Mesenchymal stem cell (in vitro differentiated cells and primary cell): ENCODE data around the gene TAF8.

Experiments
- DNase-seq: peaks from one replicate; pipeline ENCODE4 v3.0.0-alpha.2; 2013
- H2AFZ ChIP-seq: one replicate; pipeline ENCODE4 v1.6.1; 2013; ENCODE audit warnings: low read depth, mild to moderate bottlenecking, control low read depth, inconsistent platforms, low read length, moderate library complexity
- H2AK5ac ChIP-seq: 2 replicates; pipeline ENCODE4 v1.6.1; 2013; ENCODE audit warnings: low read length, moderate library complexity, mild to moderate bottlenecking, inconsistent platforms; ENCODE audit not compliant: severe bottlenecking
- H2BK120ac ChIP-seq: one replicate; pipeline ENCODE4 v1.6.1; 2013; ENCODE audit warnings: low read depth, mild to moderate bottlenecking, inconsistent platforms, low read length, moderate library complexity
- H2BK12ac ChIP-seq, 2 experiments: one replicate each; pipeline ENCODE4 v1.6.1; 2013; ENCODE audit warnings: inconsistent platforms in 2 of 2, low read length in 2 of 2, mild to moderate bottlenecking in 2 of 2, moderate library complexity in 2 of 2, control low read depth in 1 of 2
- H2BK15ac ChIP-seq: one replicate; pipeline ENCODE4 v1.6.1; 2013; ENCODE audit warnings: mild to moderate bottlenecking, low read depth, inconsistent platforms; ENCODE audit not compliant: poor library complexity, severe bottlenecking
- H2BK5ac ChIP-seq: 2 replicates; pipeline ENCODE4 v1.6.1; 2013; ENCODE audit warnings: low read depth, mild to moderate bottlenecking, low read length, control low read depth, inconsistent platforms; ENCODE audit not compliant: poor library complexity, severe bottlenecking
- H3K14ac ChIP-seq, 2 experiments: one replicate each; pipeline ENCODE4 v1.6.1; 2013; ENCODE audit warnings: inconsistent platforms in 2 of 2, low read length in 2 of 2, control low read depth in 1 of 2, mild to moderate bottlenecking in 1 of 2, moderate library complexity in 1 of 2
- H3K18ac ChIP-seq, 2 experiments: one replicate each; pipeline ENCODE4 v1.6.1; 2013; ENCODE audit warnings: inconsistent platforms in 2 of 2, low read length in 2 of 2, control low read depth in 1 of 2, low read depth in 1 of 2, mild to moderate bottlenecking in 1 of 2
- H3K23ac ChIP-seq, 2 experiments: one replicate each; pipeline ENCODE4 v1.6.1; 2013; ENCODE audit warnings: inconsistent platforms in 2 of 2, low read length in 2 of 2, mild to moderate bottlenecking in 2 of 2, moderate library complexity in 2 of 2, control low read depth in 1 of 2
- H3K27ac ChIP-seq: 2 replicates; pipeline ENCODE4 v1.5.1; 2013; ENCODE audit warnings: mild to moderate bottlenecking, moderate library complexity, low read length, control low read depth, inconsistent platforms; ENCODE audit not compliant: poor library complexity, severe bottlenecking
- H3K27me3 ChIP-seq, 2 experiments: 2 replicates each; pipeline versions ENCODE4 v1.6.1 to v1.7.0; 2013; ENCODE audit warnings: low read length in 2 of 2, mild to moderate bottlenecking in 2 of 2, moderate library complexity in 2 of 2, control low read depth in 1 of 2, inconsistent platforms in 1 of 2; ENCODE audit not compliant: control insufficient read depth in 1 of 2, insufficient read depth in 1 of 2
- H3K36me3 ChIP-seq, 2 experiments: 2 replicates each; pipeline versions ENCODE4 v1.6.1 to v1.7.0; 2013; ENCODE audit warnings: low read length in 2 of 2, control low read depth in 1 of 2, inconsistent platforms in 1 of 2, low read depth in 1 of 2, mild to moderate bottlenecking in 1 of 2; ENCODE audit not compliant: insufficient read depth in 2 of 2, control insufficient read depth in 1 of 2
- H3K4ac ChIP-seq, 2 experiments: one replicate each; pipeline ENCODE4 v1.6.1; 2013; ENCODE audit warnings: inconsistent platforms in 2 of 2, low read length in 2 of 2, mild to moderate bottlenecking in 2 of 2, moderate library complexity in 2 of 2, control low read depth in 1 of 2, low read depth in 1 of 2
- H3K4me1 ChIP-seq: 2 replicates; pipeline ENCODE4 v1.6.1; 2013; ENCODE audit warnings: low read depth, low read length, control low read depth; ENCODE audit not compliant: control insufficient read depth, insufficient read depth
- H3K4me2 ChIP-seq: 2 replicates; pipeline ENCODE4 v1.6.1; 2013; ENCODE audit warnings: low read length, mild to moderate bottlenecking, inconsistent platforms; ENCODE audit not compliant: poor library complexity, severe bottlenecking
- H3K4me3 ChIP-seq, 2 experiments: 2 replicates each; pipeline versions ENCODE4 v1.5.1 to v1.7.0; 2013; ENCODE audit warnings: low read length in 2 of 2, mild to moderate bottlenecking in 2 of 2, control low read depth in 1 of 2, low read depth in 1 of 2; ENCODE audit not compliant: insufficient read depth in 1 of 2
- H3K79me1 ChIP-seq: replicated peaks from 2 replicates; pipeline ENCODE4 v1.6.1; 2013; ENCODE audit warnings: mild to moderate bottlenecking, control low read depth, low read length, inconsistent platforms; ENCODE audit not compliant: poor library complexity, severe bottlenecking
- H3K9ac ChIP-seq: 2 replicates; pipeline ENCODE4 v1.7.0; 2013; ENCODE audit warnings: mild to moderate bottlenecking, low read length, moderate library complexity
- H3K9me3 ChIP-seq: 2 replicates; pipeline ENCODE4 v1.7.0; 2013; ENCODE audit warnings: mild to moderate bottlenecking, low read length; ENCODE audit not compliant: control insufficient read depth
- H4K8ac ChIP-seq: one replicate; pipeline ENCODE4 v1.6.1; 2013; ENCODE audit warnings: inconsistent platforms, mild to moderate bottlenecking, low read length, moderate library complexity
- H4K91ac ChIP-seq: one replicate; pipeline ENCODE4 v1.6.1; 2013; ENCODE audit warnings: mild to moderate bottlenecking, low read length, inconsistent platforms
- WGBS: methylation state at CpG from one replicate; pipeline ENCODE4 v1.1.7; 2013; ENCODE audit warnings: mixed read lengths; 5-methylcytosine and 5-hydroxymethylcytosine counted together

The TAF8 gene

DNA sequence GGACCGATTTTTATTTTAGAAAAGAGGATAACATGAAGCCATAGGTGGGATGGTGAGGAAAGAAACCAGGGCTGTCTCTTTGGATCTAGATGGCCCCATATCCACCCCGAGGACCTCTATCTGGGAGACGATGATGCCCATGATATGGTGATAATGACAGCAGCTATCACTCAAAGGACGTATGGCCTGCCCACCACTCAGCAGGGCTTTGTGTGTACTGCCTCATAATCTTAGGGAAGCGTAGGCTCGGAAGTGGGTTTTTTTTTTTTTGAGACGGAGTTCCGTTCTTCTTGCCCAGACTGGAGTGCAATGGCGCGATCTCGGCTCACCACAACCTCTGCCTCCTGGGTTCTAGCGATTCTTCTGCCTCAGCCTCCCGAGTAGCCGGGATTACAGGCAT is 8.2 kb upstream of the TAF8 start:
- Histone ChIP-seq H3K4me3 (no peak overlapping the region), H3K27me3 (no peaks in the 10 kb centered on the region), H3K36me3 (no peaks in the 10 kb centered on the region), H3K18ac (peak overlapping the region; percentile 4 to 8), H3K9me3 (no peaks in the 10 kb centered on the region), H4K8ac (no peak overlapping the region), H2BK12ac (peak overlapping the region in 1 of 2 experiments; percentile 4), H3K27ac (no peak overlapping the region), H2BK5ac (no peak overlapping the region), H2BK15ac (no peak overlapping the region), H3K9ac (peak overlapping the region; percentile 26), H2AFZ (no peak overlapping the region), H4K91ac (no peak overlapping the region), H3K79me1 (peaks cover 9% of the 10 kb centered on the region), H2AK5ac (peak overlapping the region; percentile 26), H3K23ac (no peak overlapping the region), H3K4me2 (no peak overlapping the region), H3K4ac (peak overlapping the region in 1 of 2 experiments; percentile 53), H3K14ac (no peak overlapping the region), H3K4me1 (peaks cover 23% of the 10 kb centered on the region), H2BK120ac (peak overlapping the region; percentile 22)
- no peak for DNase-seq
- WGBS: 97% methylated on average over 14 of the region's 14 CpGs

DNA sequence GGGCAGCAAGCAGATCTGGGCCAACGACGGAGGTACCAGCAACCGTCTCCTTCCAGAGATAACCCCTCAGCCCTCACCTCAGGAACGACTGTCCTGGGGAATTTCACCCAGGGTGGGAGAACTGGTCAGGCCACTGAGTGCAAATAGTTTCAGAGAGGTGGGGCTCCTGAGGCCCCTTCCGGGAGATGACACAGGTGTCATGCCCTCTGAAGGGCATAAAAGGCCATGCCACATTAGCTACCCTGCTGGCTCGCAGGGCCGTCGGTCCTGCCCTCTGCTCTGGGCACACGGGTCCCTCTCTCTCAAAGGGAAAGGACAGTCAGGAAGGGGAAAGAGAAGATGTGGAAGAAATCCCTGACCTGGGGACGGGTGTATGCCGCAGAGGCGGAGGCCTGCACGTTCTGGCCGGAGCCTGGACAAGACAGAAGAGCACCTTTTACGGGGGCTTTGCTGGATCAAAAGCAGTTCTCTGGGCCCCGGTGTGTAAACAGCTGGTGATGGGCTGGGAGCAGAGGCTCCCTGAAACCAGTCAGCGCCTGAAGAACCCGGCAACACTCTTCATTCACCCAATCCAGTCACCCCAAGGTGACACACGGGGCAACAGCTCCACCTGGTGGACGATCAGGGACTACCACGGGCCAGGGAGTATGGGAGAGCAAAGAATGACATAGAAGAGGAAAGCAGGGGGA is 6.4 kb upstream of the TAF8 start:
- no peak overlapping the region for H3K27ac ChIP-seq
- no peak overlapping the region for H2AFZ ChIP-seq
- peak overlapping the region; percentile 65 for H3K9ac ChIP-seq
- peak overlapping the region; percentile 71 for H4K8ac ChIP-seq
- H3K4me3 ChIP-seq: no peak overlapping the region
- peak overlapping the region; percentile 60 for H2BK15ac ChIP-seq
- no peaks in the 10 kb centered on the region for H3K27me3 ChIP-seq
- no peak overlapping the region for H2BK5ac ChIP-seq
- H2AK5ac ChIP-seq: no peak overlapping the region
- H3K14ac ChIP-seq: peak overlapping the region in 1 of 2 experiments; percentile 3
- H3K36me3 ChIP-seq: no peaks in the 10 kb centered on the region
- H4K91ac ChIP-seq: peak overlapping the region; percentile 61
- peaks cover 25% of the 10 kb centered on the region for H3K4me1 ChIP-seq
- no peaks in the 10 kb centered on the region for H3K9me3 ChIP-seq
- peaks cover 9% of the 10 kb centered on the region for H3K79me1 ChIP-seq
- DNase-seq: peak; percentile 88
- H3K23ac ChIP-seq: no peak overlapping the region
- peak overlapping the region; percentile 29 to 51 for H2BK12ac ChIP-seq
- peak overlapping the region; percentile 57 to 67 for H3K18ac ChIP-seq
- H3K4ac ChIP-seq: peak overlapping the region; percentile 3 to 91
- no peak overlapping the region for H3K4me2 ChIP-seq
- 37% methylated on average over 17 of the region's 21 CpGs for WGBS
- peak overlapping the region; percentile 50 for H2BK120ac ChIP-seq

DNA sequence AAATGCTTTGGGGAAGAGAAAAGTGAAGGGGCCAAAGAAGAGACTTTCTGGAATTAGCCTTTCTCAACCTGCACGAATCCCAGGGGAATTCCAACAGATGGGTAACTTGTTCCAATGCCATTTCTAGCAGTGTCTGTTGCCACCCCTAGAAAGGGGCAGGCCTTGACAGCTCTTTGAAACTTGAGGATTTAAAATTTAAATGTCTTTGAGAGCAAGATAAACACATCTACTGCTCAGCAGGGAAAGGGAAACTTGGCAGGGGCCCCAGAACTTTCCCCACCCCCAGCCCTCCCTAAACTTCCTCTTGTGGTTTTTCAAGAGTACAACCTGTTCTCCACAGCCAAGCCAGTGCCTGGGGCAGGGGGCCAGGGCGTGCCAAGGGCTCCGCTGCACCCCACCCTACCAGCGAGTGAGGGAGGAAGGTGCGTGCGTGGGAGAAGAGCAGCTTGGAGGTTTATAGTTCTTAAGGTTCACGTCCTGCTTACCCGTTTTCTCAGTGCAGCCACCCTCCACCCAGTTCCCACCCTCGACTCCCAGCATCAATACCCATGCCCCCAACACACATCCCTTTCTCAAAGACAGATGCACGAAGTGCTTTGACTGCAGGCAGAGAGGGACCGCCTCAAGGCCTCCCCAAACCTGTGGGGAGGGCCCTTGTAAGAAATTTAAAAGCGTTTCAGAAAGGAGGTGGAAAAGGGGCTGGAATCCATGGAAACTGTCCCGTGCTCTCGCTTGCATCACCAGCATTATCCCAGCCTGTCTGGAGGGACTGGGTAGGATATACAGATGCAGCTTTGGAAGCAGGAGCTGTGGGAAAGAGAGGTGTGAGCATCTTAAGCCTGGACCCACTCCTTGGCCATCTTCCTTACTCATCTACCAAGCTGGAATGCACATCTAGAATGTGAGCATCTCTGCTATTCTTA is 4.5 kb upstream of the TAF8 start:
- H3K27ac ChIP-seq: peak overlapping the region; percentile 68
- H3K4me2 ChIP-seq: peak overlapping the region; percentile 76
- H2AK5ac ChIP-seq: no peak overlapping the region
- H4K91ac ChIP-seq: peak overlapping the region; percentile 76
- H2AFZ ChIP-seq: no peak overlapping the region
- no peaks in the 10 kb centered on the region for H3K9me3 ChIP-seq
- peak overlapping the region in 1 of 2 experiments; percentile 56 for H3K4me3 ChIP-seq
- peak overlapping the region; percentile 64 for H2BK120ac ChIP-seq
- H3K4ac ChIP-seq: peak overlapping the region; percentile 39 to 96
- H3K4me1 ChIP-seq: peaks cover 22% of the 10 kb centered on the region
- peak overlapping the region in 1 of 2 experiments; percentile 30 for H3K23ac ChIP-seq
- H2BK5ac ChIP-seq: no peak overlapping the region
- H2BK15ac ChIP-seq: peak overlapping the region; percentile 76
- peak; percentile 92 for DNase-seq
- no peaks in the 10 kb centered on the region for H3K36me3 ChIP-seq
- peak overlapping the region; percentile 62 to 96 for H2BK12ac ChIP-seq
- H3K27me3 ChIP-seq: no peaks in the 10 kb centered on the region
- WGBS: 3% methylated on average over 12 of the region's 14 CpGs
- no peak overlapping the region for H3K14ac ChIP-seq
- peaks cover 7% of the 10 kb centered on the region for H3K79me1 ChIP-seq
- H3K18ac ChIP-seq: peak overlapping the region; percentile 75 to 90
- H4K8ac ChIP-seq: peak overlapping the region; percentile 73
- peak overlapping the region; percentile 40 for H3K9ac ChIP-seq
